ENCODE measurements around the gene RNASE3. TPM values are rescaled to one million over a fixed set of nuclear protein-coding genes. Genes with fewer than 3 reads are reported as not detected.
A peak's percentile ranks its signal among the peaks of the same experiment; 100 is the strongest.
"Not testable (repeated sequence)": the region's sequence is repeated elsewhere in the genome, so short reads cannot be mapped to it uniquely, and the experiment has no call there.

Gene RNASE3
- not detected in 2 replicates for total RNA-seq (ENCODE audit: low replicate concordance)

DNA sequence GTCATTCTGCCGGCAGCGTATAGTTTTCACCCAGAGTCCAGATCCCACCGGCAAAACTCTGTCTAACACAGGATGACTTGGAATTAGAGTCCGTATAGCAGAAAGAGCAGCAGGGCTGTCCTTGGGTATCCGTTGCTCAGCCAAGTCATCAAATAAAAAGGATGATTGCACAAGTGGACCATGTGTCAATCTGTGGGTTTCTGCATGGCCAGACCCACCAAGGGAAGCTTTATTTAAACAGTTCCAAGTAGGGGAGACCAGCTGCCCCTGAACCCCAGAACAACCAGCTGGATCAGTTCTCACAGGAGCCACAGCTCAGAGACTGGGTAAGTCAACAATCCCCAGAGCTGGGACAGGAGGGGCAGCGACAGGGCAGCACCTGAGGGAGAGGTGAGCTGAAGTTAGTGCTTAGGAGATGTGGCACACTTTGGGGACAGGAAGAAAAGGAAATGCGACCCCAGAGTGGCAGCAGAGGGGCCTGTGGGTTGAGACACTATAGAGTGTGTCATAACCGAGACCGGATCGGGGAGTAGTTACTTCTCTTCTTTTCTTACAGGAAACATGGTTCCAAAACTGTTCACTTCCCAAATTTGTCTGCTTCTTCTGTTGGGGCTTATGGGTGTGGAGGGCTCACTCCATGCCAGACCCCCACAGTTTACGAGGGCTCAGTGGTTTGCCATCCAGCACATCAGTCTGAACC is at the start of gene RNASE3:
TSS of gene RNASE3 (plus strand) at position 260 of the 700 bp plus-strand sequence. CDS start at position 562, 302 bp downstream.
- not testable (repeated sequence) for H3K4me3 Mint-ChIP-seq; H3K4me1 ChIP-seq; H3F3A ChIP-seq (ENCODE audit: low read depth); H3K27ac Mint-ChIP-seq; H3K27ac ChIP-seq; H3K4me2 ChIP-seq; H3K36me3 Mint-ChIP-seq; H2AFZ ChIP-seq (replicated peaks); H3K9ac ChIP-seq; DNase-seq (ENCODE audit: low spot score); H3K36me3 ChIP-seq; H3K79me2 ChIP-seq (ENCODE audit: low read depth); H3K9me3 Mint-ChIP-seq; H3K9me3 ChIP-seq (ENCODE audit: low read depth); H3K4me3 ChIP-seq; H3K4me1 Mint-ChIP-seq; H4K20me1 ChIP-seq (ENCODE audit: low read depth)
- H3K27me3 Mint-ChIP-seq (ENCODE audit: insufficient read depth, low read depth): peaks cover 11% of the 10 kb centered on the region
- H3K27me3 ChIP-seq: peaks cover 54% of the 10 kb centered on the region

GRCh38 chr14:20846560-20846959 is 44.6 kb upstream of the RNASE3 start:
- Histone ChIP-seq H4K20me1 (ENCODE audit: low read depth) (peaks cover 14% of the 10 kb centered on the region), H3K27ac (no peak overlapping the region), H2AFZ (replicated peaks) (no peak overlapping the region), H3K4me2 (no peak overlapping the region), H3K4me1 (peaks cover 14% of the 10 kb centered on the region), H3F3A (ENCODE audit: low read depth) (peaks cover 20% of the 10 kb centered on the region), H3K36me3 (no peaks in the 10 kb centered on the region), H3K27me3 (peaks cover 65% of the 10 kb centered on the region), H3K9me3 (ENCODE audit: low read depth) (no peaks in the 10 kb centered on the region), H3K79me2 (ENCODE audit: low read depth) (no peaks in the 10 kb centered on the region), H3K9ac (no peak overlapping the region), H3K4me3 (no peak overlapping the region)
- Mint-ChIP-seq H3K9me3 (no peaks in the 10 kb centered on the region), H3K4me1 (peaks cover 13% of the 10 kb centered on the region), H3K27me3 (ENCODE audit: insufficient read depth, low read depth) (peaks cover 6% of the 10 kb centered on the region), H3K27ac (no peak overlapping the region), H3K36me3 (no peaks in the 10 kb centered on the region), H3K4me3 (no peak overlapping the region)
- TF ChIP-seq EZH2phosphoT487 (IDR thresholded peaks at IDR 0.05): no peak
- no peak for TF ChIP-seq EZH2 (IDR thresholded peaks at IDR 0.05)
- TF ChIP-seq, protein P1, sequence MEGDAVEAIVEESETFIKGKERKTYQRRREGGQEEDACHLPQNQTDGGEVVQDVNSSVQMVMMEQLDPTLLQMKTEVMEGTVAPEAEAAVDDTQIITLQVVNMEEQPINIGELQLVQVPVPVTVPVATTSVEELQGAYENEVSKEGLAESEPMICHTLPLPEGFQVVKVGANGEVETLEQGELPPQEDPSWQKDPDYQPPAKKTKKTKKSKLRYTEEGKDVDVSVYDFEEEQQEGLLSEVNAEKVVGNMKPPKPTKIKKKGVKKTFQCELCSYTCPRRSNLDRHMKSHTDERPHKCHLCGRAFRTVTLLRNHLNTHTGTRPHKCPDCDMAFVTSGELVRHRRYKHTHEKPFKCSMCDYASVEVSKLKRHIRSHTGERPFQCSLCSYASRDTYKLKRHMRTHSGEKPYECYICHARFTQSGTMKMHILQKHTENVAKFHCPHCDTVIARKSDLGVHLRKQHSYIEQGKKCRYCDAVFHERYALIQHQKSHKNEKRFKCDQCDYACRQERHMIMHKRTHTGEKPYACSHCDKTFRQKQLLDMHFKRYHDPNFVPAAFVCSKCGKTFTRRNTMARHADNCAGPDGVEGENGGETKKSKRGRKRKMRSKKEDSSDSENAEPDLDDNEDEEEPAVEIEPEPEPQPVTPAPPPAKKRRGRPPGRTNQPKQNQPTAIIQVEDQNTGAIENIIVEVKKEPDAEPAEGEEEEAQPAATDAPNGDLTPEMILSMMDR (IDR thresholded peaks at IDR 0.05): no peak
- DNase-seq (ENCODE audit: low spot score): no peak

GRCh38 chr14:20848316-20848954 is 42.8 kb upstream of the RNASE3 start:
- no peak overlapping the region for H2AFZ ChIP-seq (replicated peaks)
- H3K4me2 ChIP-seq: peak overlapping the region; percentile 14
- no peak overlapping the region for H3K27ac ChIP-seq
- Mint-ChIP-seq H3K9me3 (no peaks in the 10 kb centered on the region), H3K4me3 (peak overlapping the region; percentile 41), H3K27me3 (ENCODE audit: insufficient read depth, low read depth) (peaks cover 6% of the 10 kb centered on the region), H3K36me3 (no peaks in the 10 kb centered on the region), H3K4me1 (peaks cover 13% of the 10 kb centered on the region), H3K27ac (peak overlapping the region; percentile 16)
- no peaks in the 10 kb centered on the region for H3K36me3 ChIP-seq
- no peak overlapping the region for H3K4me3 ChIP-seq
- peaks cover 84% of the 10 kb centered on the region for H3K27me3 ChIP-seq
- peaks cover 14% of the 10 kb centered on the region for H4K20me1 ChIP-seq (ENCODE audit: low read depth)
- no peaks in the 10 kb centered on the region for H3K79me2 ChIP-seq (ENCODE audit: low read depth)
- no peak for DNase-seq (ENCODE audit: low spot score)
- H3K9ac ChIP-seq: no peak overlapping the region
- H3K9me3 ChIP-seq (ENCODE audit: low read depth): no peaks in the 10 kb centered on the region
- H3F3A ChIP-seq (ENCODE audit: low read depth): peaks cover 20% of the 10 kb centered on the region
- TF ChIP-seq EZH2phosphoT487 (IDR thresholded peaks at IDR 0.05): no peak
- TF ChIP-seq, protein P1 (IDR thresholded peaks at IDR 0.05): no peak
- no peak for TF ChIP-seq EZH2 (IDR thresholded peaks at IDR 0.05)
- peaks cover 14% of the 10 kb centered on the region for H3K4me1 ChIP-seq

Measured in neural progenitor cell (in vitro differentiated cells).